GM13976 (cell line): ENCODE data around the gene DUOXA1.

Experiments
- DNase-seq: peaks from one replicate; pipeline ENCODE4 v3.0.0; 2012; ENCODE audit warnings: low spot score
- in situ Hi-C: fragments of 300-500 bp; cut with MboI; formaldehyde crosslinking; loops from one replicate; pipeline ENCODE4 v1.12.0; 2022; ENCODE audit warnings: low sequenced_read_pairs, mixed read lengths, inconsistent platforms; ENCODE audit not compliant: unreplicated experiment
- TF ChIP-seq, protein P1 (sequence below): IDR thresholded peaks from 2 replicates; pipeline ENCODE4 v1.5.1; 2012; ENCODE audit warnings: borderline replicate concordance, mild to moderate bottlenecking; ENCODE audit not compliant: insufficient read depth; ENCODE audit errors: extremely low read depth, missing control alignments, control extremely low read depth

The DUOXA1 gene

DNA sequence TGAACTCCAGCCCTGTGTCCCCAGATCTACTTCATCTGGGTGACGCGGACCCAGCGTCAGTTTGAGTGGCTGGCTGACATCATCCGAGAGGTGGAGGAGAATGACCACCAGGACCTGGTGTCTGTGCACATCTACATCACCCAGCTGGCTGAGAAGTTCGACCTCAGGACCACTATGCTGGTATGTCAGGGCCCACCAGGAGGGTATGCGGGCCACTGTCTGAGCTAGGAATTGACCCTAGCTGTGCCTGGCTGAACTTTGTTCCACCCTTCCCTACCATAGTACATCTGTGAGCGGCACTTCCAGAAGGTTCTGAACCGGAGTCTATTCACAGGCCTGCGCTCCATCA, 33.8 kb upstream of the DUOXA1 start:
- in situ Hi-C loops, result no loop called here
- TF ChIP-seq, protein P1, sequence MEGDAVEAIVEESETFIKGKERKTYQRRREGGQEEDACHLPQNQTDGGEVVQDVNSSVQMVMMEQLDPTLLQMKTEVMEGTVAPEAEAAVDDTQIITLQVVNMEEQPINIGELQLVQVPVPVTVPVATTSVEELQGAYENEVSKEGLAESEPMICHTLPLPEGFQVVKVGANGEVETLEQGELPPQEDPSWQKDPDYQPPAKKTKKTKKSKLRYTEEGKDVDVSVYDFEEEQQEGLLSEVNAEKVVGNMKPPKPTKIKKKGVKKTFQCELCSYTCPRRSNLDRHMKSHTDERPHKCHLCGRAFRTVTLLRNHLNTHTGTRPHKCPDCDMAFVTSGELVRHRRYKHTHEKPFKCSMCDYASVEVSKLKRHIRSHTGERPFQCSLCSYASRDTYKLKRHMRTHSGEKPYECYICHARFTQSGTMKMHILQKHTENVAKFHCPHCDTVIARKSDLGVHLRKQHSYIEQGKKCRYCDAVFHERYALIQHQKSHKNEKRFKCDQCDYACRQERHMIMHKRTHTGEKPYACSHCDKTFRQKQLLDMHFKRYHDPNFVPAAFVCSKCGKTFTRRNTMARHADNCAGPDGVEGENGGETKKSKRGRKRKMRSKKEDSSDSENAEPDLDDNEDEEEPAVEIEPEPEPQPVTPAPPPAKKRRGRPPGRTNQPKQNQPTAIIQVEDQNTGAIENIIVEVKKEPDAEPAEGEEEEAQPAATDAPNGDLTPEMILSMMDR, result no peak
- DNase-seq, result no peak

DNA sequence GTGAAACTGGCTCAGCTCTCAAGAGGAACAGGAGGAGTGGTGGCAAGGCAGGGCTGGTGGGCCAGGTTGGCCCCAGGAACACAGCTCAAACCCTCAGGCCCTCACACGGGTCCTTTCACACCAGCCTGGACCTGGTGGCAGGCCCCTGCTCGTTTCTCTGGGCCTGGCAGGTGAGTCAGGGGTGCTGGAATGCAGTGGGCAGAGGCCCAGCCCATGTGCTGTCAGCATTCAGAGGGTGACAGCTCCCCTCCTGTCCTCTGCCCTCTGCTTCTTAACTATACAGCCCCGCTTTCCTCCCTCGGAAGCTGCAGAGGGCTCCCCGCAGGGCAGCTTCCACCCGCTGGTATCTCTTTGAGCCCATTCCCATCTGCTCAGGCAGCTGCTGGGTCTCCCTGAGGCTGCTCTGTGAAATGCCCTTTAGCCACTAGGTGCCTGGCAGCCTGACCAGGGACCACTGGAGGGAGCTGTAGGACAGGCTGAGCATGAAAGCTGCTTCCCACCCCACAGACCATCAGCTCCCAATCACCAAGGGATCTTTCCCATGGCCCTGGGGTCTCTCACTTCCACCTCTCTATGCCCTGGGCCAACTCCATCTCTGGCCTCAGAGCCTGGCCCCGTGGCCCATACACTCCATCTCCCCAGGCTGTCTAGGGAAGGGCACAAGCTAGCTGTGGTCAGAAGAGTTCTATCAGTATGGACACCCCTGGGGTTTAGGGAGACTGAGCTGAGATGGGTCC, 33.3 kb upstream of the DUOXA1 start:
- DNase-seq, result peak; percentile 90
- in situ Hi-C loops, result no loop called here

DNA sequence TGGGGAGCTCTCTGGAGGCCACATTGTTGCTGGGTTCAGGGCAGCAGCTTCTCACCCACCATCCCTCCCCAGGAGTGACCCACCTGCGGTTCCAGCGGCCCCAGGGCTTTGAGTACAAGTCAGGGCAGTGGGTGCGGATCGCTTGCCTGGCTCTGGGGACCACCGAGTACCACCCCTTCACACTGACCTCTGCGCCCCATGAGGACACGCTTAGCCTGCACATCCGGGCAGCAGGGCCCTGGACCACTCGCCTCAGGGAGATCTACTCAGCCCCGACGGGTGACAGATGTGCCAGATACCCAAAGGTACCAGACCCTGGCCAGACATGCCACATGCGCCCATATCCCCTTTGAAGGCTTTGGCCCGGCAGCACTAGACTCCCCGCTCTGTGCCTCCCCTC, 32.0 kb upstream of the DUOXA1 start:
- in situ Hi-C loops, result no loop called here
- TF ChIP-seq, protein P1, result no peak
- no peak for DNase-seq

More for the DNA sequence above, 33.3 kb upstream of the DUOXA1 start:
- TF ChIP-seq, protein P1, result peak; percentile 94

DNA sequence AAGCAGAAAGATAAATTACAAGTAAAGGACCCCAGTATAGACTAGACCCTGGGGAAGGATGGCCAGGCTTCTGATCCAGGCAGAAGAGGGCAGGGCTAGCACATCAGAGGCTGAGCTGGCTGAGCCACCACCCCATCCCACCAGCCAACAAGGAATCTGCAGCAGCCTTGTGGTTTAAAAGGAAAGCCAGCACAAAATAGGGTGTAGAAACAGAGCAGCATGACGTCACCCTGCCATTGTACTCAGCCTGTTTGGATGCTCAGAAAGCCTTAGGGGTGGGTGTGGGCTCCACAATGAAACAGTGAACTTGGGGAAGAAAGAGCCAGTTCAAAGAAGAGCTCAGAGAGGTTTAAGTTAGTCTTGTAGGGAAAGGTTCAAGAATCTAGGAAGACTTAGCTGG, 28.3 kb upstream of the DUOXA1 start:
- TF ChIP-seq, protein P1, result no peak
- in situ Hi-C loops, result no loop called here
- DNase-seq, result no peak

DNA sequence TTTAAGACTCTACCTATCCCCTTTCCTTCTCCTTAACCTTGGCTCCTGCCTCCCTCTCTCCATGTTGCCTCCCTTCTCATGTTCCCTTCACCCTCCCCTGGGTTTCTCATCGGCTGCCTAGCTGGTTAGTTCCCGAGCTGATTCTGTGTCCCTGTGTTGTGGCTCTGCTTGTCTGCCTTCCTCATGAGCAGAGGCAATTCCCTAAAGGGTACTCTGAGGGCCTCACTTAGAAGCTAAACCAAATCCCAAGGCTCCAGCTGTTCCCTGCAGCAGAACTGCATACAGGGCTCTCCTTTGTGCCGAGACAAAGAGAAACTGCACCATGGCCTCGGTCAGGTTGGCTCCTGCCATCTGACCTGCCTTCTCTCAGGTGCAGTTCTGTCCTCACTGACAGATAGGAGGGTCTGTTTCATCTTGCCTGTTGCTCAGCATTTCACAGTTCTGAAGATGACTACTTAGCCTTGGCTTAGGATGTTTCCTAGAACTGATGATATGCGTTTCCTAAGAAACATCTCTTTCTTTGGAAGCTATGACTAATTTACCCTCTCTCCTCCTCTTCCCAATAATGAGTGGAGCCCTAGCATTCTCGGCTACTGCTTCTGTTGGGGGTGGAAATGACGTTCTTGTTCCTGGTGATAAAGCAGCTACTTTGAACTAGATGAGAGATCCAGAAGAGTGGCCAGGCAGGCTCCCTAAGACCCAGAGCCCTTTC, 27.2 kb upstream of the DUOXA1 start:
- TF ChIP-seq, protein P1, result no peak
- no peak for DNase-seq
- in situ Hi-C loops, result no loop called here

DNA sequence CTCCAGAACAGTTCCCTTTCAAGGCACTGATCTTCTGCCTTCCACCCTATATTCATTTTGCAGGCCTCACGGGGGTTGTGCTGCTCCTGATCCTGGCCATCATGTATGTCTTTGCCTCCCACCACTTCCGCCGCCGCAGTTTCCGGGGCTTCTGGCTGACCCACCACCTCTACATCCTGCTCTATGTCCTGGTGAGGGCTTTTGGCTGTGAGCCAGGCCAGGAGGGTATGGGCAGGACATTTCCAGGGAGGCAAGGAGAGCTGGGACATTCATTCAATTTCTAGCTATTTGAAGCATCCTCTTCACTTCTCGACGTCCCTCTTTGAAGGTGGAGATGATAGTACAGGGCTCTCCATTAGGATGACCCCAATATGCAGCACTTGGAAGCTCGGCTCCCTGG, 26.1 kb upstream of the DUOXA1 start:
- in situ Hi-C loops, result no loop called here
- TF ChIP-seq, protein P1, result no peak
- DNase-seq, result no peak
